Mammary epithelial cell (primary cell): ENCODE measurements around the gene LYVE1.

Experiments
- EZH2 ChIP-seq: IDR thresholded peaks from 2 replicates; pipeline ENCODE4 v1.6.1; 2012; ENCODE audit warnings: low read length, inconsistent platforms, borderline replicate concordance
- TF ChIP-seq, protein P1 (sequence below), 2 donors: IDR thresholded peaks in 1 of 2; conservative IDR thresholded peaks in 1 of 2; 2 replicates each; pipeline ENCODE4 v1.5.1; 2011 to 2012; ENCODE audit warnings: inconsistent platforms in 2 of 2, low read length in 2 of 2, mild to moderate bottlenecking in 2 of 2, control low read depth in 1 of 2, low read depth in 1 of 2; ENCODE audit not compliant: insufficient read depth in 1 of 2; ENCODE audit errors: extremely low read depth in 1 of 2

DNA sequence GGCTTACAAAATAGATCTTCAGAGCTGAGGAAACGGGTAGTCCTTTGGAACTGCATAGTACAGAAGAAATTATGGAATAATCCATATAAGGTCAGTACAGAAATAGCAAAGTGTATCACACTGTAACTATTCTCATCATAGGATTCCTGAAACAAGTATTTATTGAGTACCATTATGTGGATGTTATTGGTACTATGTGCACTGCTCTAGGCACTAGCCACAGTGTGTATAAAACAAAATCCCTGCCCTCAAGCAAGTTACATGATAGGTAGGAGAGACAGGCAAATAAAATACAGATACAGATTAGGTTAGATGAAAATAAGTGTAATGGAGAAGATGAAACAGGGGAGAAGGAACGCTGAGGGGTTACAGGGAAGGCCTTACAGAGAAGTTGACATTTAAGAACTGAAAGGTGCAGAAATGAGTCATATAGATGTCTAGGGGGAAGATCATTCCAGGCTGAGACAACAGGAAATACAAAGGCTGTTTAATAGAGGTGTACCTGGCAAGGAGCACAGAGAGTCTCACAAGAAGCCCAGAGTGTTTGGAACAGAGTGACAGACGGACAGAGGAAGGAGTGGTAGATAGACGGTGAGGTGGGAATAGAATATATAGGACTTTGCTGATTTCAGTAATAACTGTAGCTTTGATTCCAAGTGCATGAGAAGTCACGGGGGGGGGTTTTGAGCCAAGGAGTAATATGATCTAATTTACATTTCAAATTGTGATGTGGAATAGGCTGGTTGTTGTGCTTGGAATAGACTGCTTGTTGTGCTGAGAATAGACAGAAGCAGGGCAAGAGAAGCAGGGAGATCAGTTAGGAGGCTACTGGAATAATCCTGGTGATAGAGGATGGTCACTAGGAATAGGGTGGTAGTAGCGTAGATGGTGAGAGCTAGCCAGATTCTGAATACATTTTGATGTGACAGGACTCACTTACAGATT is 41.2 kb downstream of the LYVE1 start:
- TF ChIP-seq EZH2 = no peak
- TF ChIP-seq, protein P1, sequence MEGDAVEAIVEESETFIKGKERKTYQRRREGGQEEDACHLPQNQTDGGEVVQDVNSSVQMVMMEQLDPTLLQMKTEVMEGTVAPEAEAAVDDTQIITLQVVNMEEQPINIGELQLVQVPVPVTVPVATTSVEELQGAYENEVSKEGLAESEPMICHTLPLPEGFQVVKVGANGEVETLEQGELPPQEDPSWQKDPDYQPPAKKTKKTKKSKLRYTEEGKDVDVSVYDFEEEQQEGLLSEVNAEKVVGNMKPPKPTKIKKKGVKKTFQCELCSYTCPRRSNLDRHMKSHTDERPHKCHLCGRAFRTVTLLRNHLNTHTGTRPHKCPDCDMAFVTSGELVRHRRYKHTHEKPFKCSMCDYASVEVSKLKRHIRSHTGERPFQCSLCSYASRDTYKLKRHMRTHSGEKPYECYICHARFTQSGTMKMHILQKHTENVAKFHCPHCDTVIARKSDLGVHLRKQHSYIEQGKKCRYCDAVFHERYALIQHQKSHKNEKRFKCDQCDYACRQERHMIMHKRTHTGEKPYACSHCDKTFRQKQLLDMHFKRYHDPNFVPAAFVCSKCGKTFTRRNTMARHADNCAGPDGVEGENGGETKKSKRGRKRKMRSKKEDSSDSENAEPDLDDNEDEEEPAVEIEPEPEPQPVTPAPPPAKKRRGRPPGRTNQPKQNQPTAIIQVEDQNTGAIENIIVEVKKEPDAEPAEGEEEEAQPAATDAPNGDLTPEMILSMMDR (conservative IDR thresholded peaks at IDR 0.05 in 1 of 2, IDR thresholded peaks at IDR 0.05 in 1 of 2; ENCODE audit: extremely low read depth in 1 of 2, insufficient read depth in 1 of 2, low read depth in 1 of 2, low read length in 2 of 2) = no peak
